Liver (tissue), 9 donors: ENCODE measurements around the gene HLA-F. TPM values are rescaled to one million over a fixed set of nuclear protein-coding genes. Genes with fewer than 3 reads are reported as not detected.

Experiments used
- DNase-seq: peaks from one replicate; pipeline ENCODE4 v3.0.0-alpha.2; 2017; ENCODE audit warnings: low spot score
- H3K27ac ChIP-seq, 2 donors: one replicate each; pipeline ENCODE4 v1.7.0; 2013; ENCODE audit warnings: inconsistent platforms in 2 of 2, low read length in 2 of 2, control low read depth in 1 of 2, low read depth in 1 of 2, mild to moderate bottlenecking in 1 of 2
- H3K27me3 ChIP-seq, 4 donors: one replicate each; pipeline versions ENCODE4 v1.6.1 to v1.7.0; 2013; ENCODE audit warnings: low read length in 3 of 4, inconsistent platforms in 1 of 4, mild to moderate bottlenecking in 1 of 4, moderate library complexity in 1 of 4; ENCODE audit not compliant: control insufficient read depth in 4 of 4, insufficient read depth in 4 of 4
- H3K36me3 ChIP-seq, 4 donors: one replicate each; pipeline versions ENCODE4 v1.6.1 to v1.7.0; 2013; ENCODE audit warnings: low read length in 3 of 4, mild to moderate bottlenecking in 3 of 4, low read depth in 1 of 4, moderate library complexity in 1 of 4; ENCODE audit not compliant: control insufficient read depth in 4 of 4, insufficient read depth in 3 of 4
- H3K4me1 ChIP-seq, 4 donors: one replicate each; pipeline versions ENCODE4 v1.6.1 to v1.7.0; 2013; ENCODE audit warnings: low read length in 3 of 4, mild to moderate bottlenecking in 3 of 4, moderate library complexity in 1 of 4; ENCODE audit not compliant: control insufficient read depth in 4 of 4, insufficient read depth in 4 of 4
- H3K4me3 ChIP-seq, 3 donors: one replicate each; pipeline versions ENCODE4 v1.6.1 to v1.7.0; 2013; ENCODE audit warnings: low read length in 3 of 3, control low read depth in 1 of 3, low read depth in 1 of 3, mild to moderate bottlenecking in 1 of 3
- H3K9ac ChIP-seq, 2 donors: one replicate each; pipeline ENCODE4 v1.7.0; 2013; ENCODE audit warnings: low read length in 2 of 2, mild to moderate bottlenecking in 2 of 2, moderate library complexity in 2 of 2, control low read depth in 1 of 2, low read depth in 1 of 2
- H3K9me3 ChIP-seq, 4 donors: one replicate each; pipeline versions ENCODE4 v1.6.1 to v1.7.0; 2013; ENCODE audit warnings: low read length in 3 of 4; ENCODE audit not compliant: control insufficient read depth in 4 of 4
- ATF3 ChIP-seq: IDR thresholded peaks from 2 replicates; pipeline ENCODE4 v1.6.1; 2016; ENCODE audit warnings: antibody characterized with exemption
- CTCF ChIP-seq: fragments of 150-350 bp; IDR thresholded peaks from 2 replicates; pipeline ENCODE4 v1.5.1; 2017; ENCODE audit warnings: improper control_type of control experiment, low read depth, low read length; ENCODE audit not compliant: missing input control
- EGR1 ChIP-seq, 2 donors: IDR thresholded peaks; 2 replicates each; pipeline ENCODE4 v1.6.1; 2016 to 2018; ENCODE audit warnings: antibody characterized with exemption in 2 of 2, low read depth in 2 of 2
- FOXA1 ChIP-seq: IDR thresholded peaks from 2 replicates; pipeline ENCODE4 v1.6.1; 2016; ENCODE audit warnings: antibody characterized with exemption
- FOXA2 ChIP-seq: IDR thresholded peaks from 2 replicates; pipeline ENCODE4 v1.6.1; 2016; ENCODE audit warnings: antibody characterized with exemption
- GABPA ChIP-seq, 2 donors: IDR thresholded peaks in 1 of 2; conservative IDR thresholded peaks in 1 of 2; 2 replicates each; pipeline ENCODE4 v1.6.1; 2016; ENCODE audit warnings: antibody characterized with exemption in 2 of 2, mild to moderate bottlenecking in 1 of 2, moderate library complexity in 1 of 2
- HNF4A ChIP-seq, 2 donors: conservative IDR thresholded peaks; 2 replicates each; pipeline ENCODE4 v1.6.1; 2016; ENCODE audit warnings: antibody characterized with exemption in 2 of 2, mild to moderate bottlenecking in 2 of 2
- HNF4G ChIP-seq: IDR thresholded peaks from 2 replicates; pipeline ENCODE4 v1.6.1; 2016; ENCODE audit warnings: antibody characterized with exemption
- JUND ChIP-seq, 2 donors: IDR thresholded peaks; 2 replicates each; pipeline ENCODE4 v1.6.1; 2016; ENCODE audit warnings: antibody characterized with exemption in 2 of 2
- NR2F2 ChIP-seq: IDR thresholded peaks from 2 replicates; pipeline ENCODE4 v1.6.1; 2016; ENCODE audit warnings: antibody characterized with exemption
- RAD21 ChIP-seq, 2 donors: IDR thresholded peaks; 2 replicates each; pipeline ENCODE4 v1.6.1; 2016; ENCODE audit warnings: antibody characterized with exemption in 2 of 2, mild to moderate bottlenecking in 2 of 2
- RXRA ChIP-seq, 2 donors: IDR thresholded peaks; 2 replicates each; pipeline ENCODE4 v1.6.1; 2017 to 2018; ENCODE audit warnings: antibody characterized with exemption in 2 of 2, mild to moderate bottlenecking in 1 of 2
- SP1 ChIP-seq: IDR thresholded peaks from 2 replicates; pipeline ENCODE4 v1.6.1; 2018; ENCODE audit warnings: antibody characterized with exemption, mild to moderate bottlenecking
- TAF1 ChIP-seq: conservative IDR thresholded peaks from 2 replicates; pipeline ENCODE4 v1.6.1; 2016; ENCODE audit warnings: antibody characterized with exemption, mild to moderate bottlenecking
- YY1 ChIP-seq: IDR thresholded peaks from 2 replicates; pipeline ENCODE4 v1.6.1; 2016; ENCODE audit warnings: antibody characterized with exemption, mild to moderate bottlenecking
- ZBTB33 ChIP-seq: IDR thresholded peaks from 2 replicates; pipeline ENCODE4 v1.6.1; 2016; ENCODE audit warnings: antibody characterized with exemption
- WGBS: extraction: QIAGEN DNeasy Blood & Tissue Kit; methylation state at CpG from one replicate; pipeline ENCODE4 v1.1.7; 2013; 5-methylcytosine and 5-hydroxymethylcytosine counted together
- polyA plus RNA-seq, 2 donors: library from polyadenylated mRNA; stranded (reverse) in 1 of 2; unstranded in 1 of 2; fragments of 200-250 nt in 1 of 2; fragments of >200 nt in 1 of 2; fragmentation: Nextera tagmentation in 1 of 2; extraction: Ambion mirVana in 1 of 2; gene quantifications; one replicate each; pipeline versions ENCODE4 v1.2.1 to v1.2.3, GENCODE V29; 2013 to 2015
- total RNA-seq, 2 donors: library from RNA; depleted of rRNA; stranded (reverse); fragments of >200 nt; gene quantifications; one replicate each; pipeline ENCODE4 v1.2.3, GENCODE V29; 2014
- TF ChIP-seq, protein P1 (sequence below): IDR thresholded peaks from 2 replicates; pipeline ENCODE4 v1.6.1; 2016; ENCODE audit warnings: antibody characterized with exemption
- TF ChIP-seq, protein P2 (sequence below): IDR thresholded peaks from 2 replicates; pipeline ENCODE4 v1.6.1; 2016; ENCODE audit warnings: antibody characterized with exemption, mild to moderate bottlenecking
- donor health status: healthy.
- donor health status: healthy.
- donor health status: healthy.
- donor health status: healthy.
- donor health status: healthy.

Gene HLA-F
- total and polyA plus RNA-seq, 4 donors: 12.1 to 53.0 (median 31.8) TPM

DNA sequence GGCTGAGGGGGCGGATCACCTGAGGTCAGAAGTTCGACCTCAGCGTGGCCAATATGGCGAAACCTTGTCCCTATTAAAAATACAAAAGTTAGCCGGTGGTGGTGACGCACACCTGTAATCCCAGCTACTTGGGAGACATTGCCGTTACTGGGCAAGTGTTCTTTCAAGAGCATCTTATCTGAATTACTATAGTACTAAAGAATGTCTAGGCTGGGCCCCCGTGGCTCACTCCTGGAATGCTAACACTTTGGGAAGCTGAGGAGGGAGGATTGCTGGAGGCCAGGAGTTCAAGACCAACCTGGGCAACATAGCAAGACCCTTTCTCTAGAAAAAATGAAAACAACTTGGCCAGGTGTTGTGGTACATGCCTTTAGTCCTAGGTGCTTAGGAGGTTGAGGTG, 41.4 kb upstream of the HLA-F start:
- H3K9me3 ChIP-seq: peaks cover 0 to 2% (median 0%) of the 10 kb centered on the region in 4 donors
- H3K27me3 ChIP-seq: no peaks in the 10 kb centered on the region
- no peaks in the 10 kb centered on the region for H3K4me1 ChIP-seq
- no peak overlapping the region for H3K4me3 ChIP-seq
- no peak overlapping the region for H3K27ac ChIP-seq
- H3K36me3 ChIP-seq: no peaks in the 10 kb centered on the region
- TF ChIP-seq EGR1 (IDR thresholded peaks at IDR 0.05; ENCODE audit: low read depth in 2 of 2): no peak
- WGBS: 88% methylated on average over 8 of the region's 8 CpGs
- H3K9ac ChIP-seq: no peak overlapping the region
- no peak for DNase-seq

DNA sequence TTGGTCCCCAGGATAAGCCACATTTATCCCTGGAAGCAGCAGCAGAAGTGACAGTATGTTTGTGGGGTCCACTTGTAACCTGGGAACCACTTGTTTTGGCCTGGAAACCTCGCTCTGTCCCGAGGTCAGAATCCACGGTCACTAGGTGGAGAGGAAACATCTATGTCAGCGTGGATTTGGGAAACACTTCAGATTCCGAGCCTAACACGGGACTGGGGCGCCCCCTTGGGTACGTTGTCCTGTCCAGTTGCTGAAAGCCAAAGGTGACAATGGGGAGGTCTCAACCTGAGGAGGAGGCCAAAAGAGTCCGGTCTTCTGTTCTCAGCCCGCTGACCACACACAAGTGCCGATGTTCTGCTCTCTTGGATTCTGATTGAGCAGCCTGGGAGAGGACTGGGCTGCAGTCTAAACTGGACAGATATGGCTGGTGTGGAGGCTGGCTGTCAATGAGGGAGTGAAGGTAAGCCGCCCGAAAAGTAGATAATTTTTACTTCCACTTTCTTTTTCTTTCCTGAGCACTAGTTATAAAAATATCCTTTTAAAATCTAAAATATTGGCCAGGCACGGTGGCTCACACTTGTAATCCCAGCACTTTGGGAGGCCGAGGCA, 37.4 kb upstream of the HLA-F start:
- no peaks in the 10 kb centered on the region for H3K4me1 ChIP-seq
- no peak for DNase-seq
- WGBS: 63% methylated on average over 15 of the region's 15 CpGs
- no peak overlapping the region for H3K4me3 ChIP-seq
- TF ChIP-seq JUND (IDR thresholded peaks at IDR 0.05) (no peak), ATF3 (no peak)
- H3K27ac ChIP-seq: no peak overlapping the region
- H3K36me3 ChIP-seq: no peaks in the 10 kb centered on the region
- H3K9me3 ChIP-seq: peaks cover 0 to 2% (median 0%) of the 10 kb centered on the region in 4 donors
- no peak overlapping the region for H3K9ac ChIP-seq
- H3K27me3 ChIP-seq: no peaks in the 10 kb centered on the region

DNA sequence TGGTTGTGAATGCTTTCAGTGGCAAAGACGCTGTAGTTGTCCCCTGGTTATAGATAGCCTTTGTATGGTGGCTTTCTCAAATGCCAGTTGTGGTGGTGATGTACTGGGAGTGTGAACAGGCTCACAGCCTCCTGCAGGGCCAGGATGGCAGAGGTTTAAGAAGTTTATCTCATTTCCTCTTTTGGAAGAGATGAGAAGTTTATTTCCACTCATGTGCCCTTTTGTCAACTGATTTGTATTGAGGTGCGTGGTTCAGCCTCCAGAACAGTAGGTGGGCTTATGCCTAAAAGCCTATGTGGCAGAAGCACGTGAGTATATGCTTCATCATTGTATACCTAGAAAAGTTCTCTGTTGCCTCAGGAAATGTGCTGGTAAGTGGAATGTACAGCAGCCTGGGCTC, 28.6 kb upstream of the HLA-F start:
- Histone ChIP-seq H3K27ac (no peak overlapping the region), H3K9me3 (no peaks in the 10 kb centered on the region), H3K4me3 (no peak overlapping the region), H3K27me3 (no peaks in the 10 kb centered on the region), H3K9ac (no peak overlapping the region), H3K36me3 (no peaks in the 10 kb centered on the region), H3K4me1 (no peaks in the 10 kb centered on the region)
- DNase-seq: no peak
- WGBS: 74% methylated on average over 3 of the region's 3 CpGs
- TF ChIP-seq RAD21 (IDR thresholded peaks at IDR 0.05) (no peak), JUND (IDR thresholded peaks at IDR 0.05) (no peak), EGR1 (IDR thresholded peaks at IDR 0.05; ENCODE audit: low read depth in 2 of 2) (no peak), HNF4G (no peak), YY1 (no peak), RXRA (IDR thresholded peaks at IDR 0.05) (no peak), FOXA2 (no peak), HNF4A (conservative IDR thresholded peaks at IDR 0.05) (no peak), SP1 (no peak), ZBTB33 (no peak), TAF1 (no peak), GABPA (IDR thresholded peaks at IDR 0.05 in 1 of 2, conservative IDR thresholded peaks at IDR 0.05 in 1 of 2) (no peak), CTCF (no peak), NR2F2 (no peak), ATF3 (no peak), FOXA1 (no peak)
- TF ChIP-seq, protein P1, sequence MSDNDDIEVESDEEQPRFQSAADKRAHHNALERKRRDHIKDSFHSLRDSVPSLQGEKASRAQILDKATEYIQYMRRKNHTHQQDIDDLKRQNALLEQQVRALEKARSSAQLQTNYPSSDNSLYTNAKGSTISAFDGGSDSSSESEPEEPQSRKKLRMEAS: no peak
- TF ChIP-seq, protein P2, sequence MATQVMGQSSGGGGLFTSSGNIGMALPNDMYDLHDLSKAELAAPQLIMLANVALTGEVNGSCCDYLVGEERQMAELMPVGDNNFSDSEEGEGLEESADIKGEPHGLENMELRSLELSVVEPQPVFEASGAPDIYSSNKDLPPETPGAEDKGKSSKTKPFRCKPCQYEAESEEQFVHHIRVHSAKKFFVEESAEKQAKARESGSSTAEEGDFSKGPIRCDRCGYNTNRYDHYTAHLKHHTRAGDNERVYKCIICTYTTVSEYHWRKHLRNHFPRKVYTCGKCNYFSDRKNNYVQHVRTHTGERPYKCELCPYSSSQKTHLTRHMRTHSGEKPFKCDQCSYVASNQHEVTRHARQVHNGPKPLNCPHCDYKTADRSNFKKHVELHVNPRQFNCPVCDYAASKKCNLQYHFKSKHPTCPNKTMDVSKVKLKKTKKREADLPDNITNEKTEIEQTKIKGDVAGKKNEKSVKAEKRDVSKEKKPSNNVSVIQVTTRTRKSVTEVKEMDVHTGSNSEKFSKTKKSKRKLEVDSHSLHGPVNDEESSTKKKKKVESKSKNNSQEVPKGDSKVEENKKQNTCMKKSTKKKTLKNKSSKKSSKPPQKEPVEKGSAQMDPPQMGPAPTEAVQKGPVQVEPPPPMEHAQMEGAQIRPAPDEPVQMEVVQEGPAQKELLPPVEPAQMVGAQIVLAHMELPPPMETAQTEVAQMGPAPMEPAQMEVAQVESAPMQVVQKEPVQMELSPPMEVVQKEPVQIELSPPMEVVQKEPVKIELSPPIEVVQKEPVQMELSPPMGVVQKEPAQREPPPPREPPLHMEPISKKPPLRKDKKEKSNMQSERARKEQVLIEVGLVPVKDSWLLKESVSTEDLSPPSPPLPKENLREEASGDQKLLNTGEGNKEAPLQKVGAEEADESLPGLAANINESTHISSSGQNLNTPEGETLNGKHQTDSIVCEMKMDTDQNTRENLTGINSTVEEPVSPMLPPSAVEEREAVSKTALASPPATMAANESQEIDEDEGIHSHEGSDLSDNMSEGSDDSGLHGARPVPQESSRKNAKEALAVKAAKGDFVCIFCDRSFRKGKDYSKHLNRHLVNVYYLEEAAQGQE: no peak
